Kidney epithelial cell (primary cell): ENCODE results near the gene CYB5RL. TPM values are rescaled to one million over a fixed set of nuclear protein-coding genes. Genes with fewer than 3 reads are reported as not detected.
A peak's percentile ranks its signal among the peaks of the same experiment; 100 is the strongest.

Experiments used
- DNase-seq: peaks from one replicate; pipeline ENCODE4 v3.0.0-alpha.2; 2010; ENCODE audit warnings: low read depth
- H3K27me3 ChIP-seq: 2 replicates; pipeline ENCODE4 v1.6.0; 2011; ENCODE audit warnings: low read length; ENCODE audit not compliant: control insufficient read depth, insufficient read depth
- H3K36me3 ChIP-seq: 2 replicates; pipeline ENCODE4 v1.5.1; 2011; ENCODE audit warnings: low read length; ENCODE audit not compliant: control insufficient read depth, insufficient read depth
- H3K4me3 ChIP-seq: 2 replicates; pipeline ENCODE4 v1.5.1; 2011; ENCODE audit warnings: low read depth, mild to moderate bottlenecking, control low read depth, low read length
- total RNA-seq: library from RNA; depleted of rRNA; stranded (reverse); fragments of >200 nt; gene quantifications from 2 replicates; pipeline ENCODE4 v1.2.3, GENCODE V29; 2015
- TF ChIP-seq, protein P1 (sequence below): IDR thresholded peaks from 2 replicates; pipeline ENCODE4 v1.5.1; 2011; ENCODE audit warnings: mild to moderate bottlenecking, moderate library complexity, low read length, control low read depth, inconsistent platforms; ENCODE audit not compliant: insufficient read depth, poor library complexity, severe bottlenecking

CYB5RL gene
- total RNA-seq, 1 donor from 2014 or later, result 6.6 TPM

- no peak for DNase-seq
- H3K4me3 ChIP-seq, result no peak overlapping the region
- no peaks in the 10 kb centered on the region for H3K27me3 ChIP-seq
- TF ChIP-seq, protein P1, sequence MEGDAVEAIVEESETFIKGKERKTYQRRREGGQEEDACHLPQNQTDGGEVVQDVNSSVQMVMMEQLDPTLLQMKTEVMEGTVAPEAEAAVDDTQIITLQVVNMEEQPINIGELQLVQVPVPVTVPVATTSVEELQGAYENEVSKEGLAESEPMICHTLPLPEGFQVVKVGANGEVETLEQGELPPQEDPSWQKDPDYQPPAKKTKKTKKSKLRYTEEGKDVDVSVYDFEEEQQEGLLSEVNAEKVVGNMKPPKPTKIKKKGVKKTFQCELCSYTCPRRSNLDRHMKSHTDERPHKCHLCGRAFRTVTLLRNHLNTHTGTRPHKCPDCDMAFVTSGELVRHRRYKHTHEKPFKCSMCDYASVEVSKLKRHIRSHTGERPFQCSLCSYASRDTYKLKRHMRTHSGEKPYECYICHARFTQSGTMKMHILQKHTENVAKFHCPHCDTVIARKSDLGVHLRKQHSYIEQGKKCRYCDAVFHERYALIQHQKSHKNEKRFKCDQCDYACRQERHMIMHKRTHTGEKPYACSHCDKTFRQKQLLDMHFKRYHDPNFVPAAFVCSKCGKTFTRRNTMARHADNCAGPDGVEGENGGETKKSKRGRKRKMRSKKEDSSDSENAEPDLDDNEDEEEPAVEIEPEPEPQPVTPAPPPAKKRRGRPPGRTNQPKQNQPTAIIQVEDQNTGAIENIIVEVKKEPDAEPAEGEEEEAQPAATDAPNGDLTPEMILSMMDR, result no peak
- no peaks in the 10 kb centered on the region for H3K36me3 ChIP-seq
Measured at GRCh38 chr1:54204199-54204598, 4.4 kb upstream of the CYB5RL start.

DNA sequence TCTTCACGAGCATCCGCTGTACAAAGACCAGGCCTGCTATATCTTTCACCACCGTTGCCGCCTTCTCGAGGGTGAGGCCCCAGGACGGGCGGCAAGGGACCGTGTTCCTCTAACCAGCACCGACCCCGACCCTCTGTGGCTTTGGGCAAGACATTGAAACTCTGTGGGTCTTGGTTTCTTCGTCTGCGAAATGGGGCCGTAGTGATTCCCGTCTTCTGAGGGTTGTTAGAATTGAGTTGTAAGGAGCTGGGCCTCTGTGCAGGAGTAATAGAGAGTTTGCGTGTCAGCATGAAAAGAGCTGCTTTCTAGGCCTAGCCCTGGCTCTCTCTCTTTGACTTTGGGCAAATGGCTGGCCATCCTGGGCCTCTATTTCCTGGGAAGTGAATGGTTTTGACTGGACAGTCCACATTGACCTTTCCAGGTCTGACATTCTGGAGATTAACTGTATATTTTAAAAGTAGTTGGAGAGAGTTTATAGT, 728 bp upstream of the CYB5RL start:
- peak overlapping the region; percentile 91 for H3K4me3 ChIP-seq
- H3K36me3 ChIP-seq, result no peaks in the 10 kb centered on the region
- H3K27me3 ChIP-seq, result no peaks in the 10 kb centered on the region
- TF ChIP-seq, protein P1, result no peak
- no peak for DNase-seq

GRCh38 chr1:54199151-54199764, 572 bp downstream of the CYB5RL start:
- no peak for DNase-seq
- TF ChIP-seq, protein P1, result no peak
- Histone ChIP-seq H3K36me3 (no peaks in the 10 kb centered on the region), H3K4me3 (peak overlapping the region; percentile 91), H3K27me3 (no peaks in the 10 kb centered on the region)

GRCh38 chr1:54193453-54193852, 6.4 kb downstream of the CYB5RL start:
- no peak for DNase-seq
- H3K4me3 ChIP-seq, result no peak overlapping the region
- no peaks in the 10 kb centered on the region for H3K27me3 ChIP-seq
- TF ChIP-seq, protein P1, result no peak
- no peaks in the 10 kb centered on the region for H3K36me3 ChIP-seq

DNA sequence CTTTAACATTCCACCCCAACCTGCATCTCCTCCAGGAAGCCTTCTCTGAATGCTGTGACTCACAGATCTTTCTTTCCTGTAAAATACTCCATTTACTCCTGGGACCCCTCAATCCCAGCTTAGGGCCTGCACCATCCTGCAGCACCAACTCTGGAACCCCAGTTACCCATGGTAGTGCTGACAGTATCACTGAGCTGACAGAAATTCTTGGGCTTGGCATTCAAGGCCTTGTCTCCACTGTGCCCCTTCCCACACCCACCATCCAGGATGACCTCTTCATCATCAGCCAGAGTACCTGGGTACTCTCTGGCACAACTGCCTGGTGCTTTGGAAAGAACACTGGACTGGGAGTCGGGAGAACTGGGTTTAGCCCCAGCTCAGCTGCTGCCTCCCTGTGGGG, 8.3 kb downstream of the CYB5RL start:
- Histone ChIP-seq H3K4me3 (no peak overlapping the region), H3K36me3 (no peaks in the 10 kb centered on the region), H3K27me3 (no peaks in the 10 kb centered on the region)
- TF ChIP-seq, protein P1, result no peak
- DNase-seq, result no peak

- H3K36me3 ChIP-seq, result no peaks in the 10 kb centered on the region
- no peak overlapping the region for H3K4me3 ChIP-seq
- TF ChIP-seq, protein P1, result no peak
- DNase-seq, result no peak
- no peaks in the 10 kb centered on the region for H3K27me3 ChIP-seq
Measured at GRCh38 chr1:54190526-54190925, 9.3 kb downstream of the CYB5RL start.
